H1 (cell line): ENCODE data around the gene TOMM40. TPM values are rescaled to one million over a fixed set of nuclear protein-coding genes. Genes with fewer than 3 reads are reported as not detected.
"Not testable (repeated sequence)": the region's sequence is repeated elsewhere in the genome, so short reads cannot be mapped to it uniquely, and the experiment has no call there.

Source experiments
- CTCF ChIA-PET: fragments of 300-600 bp; sonication (Branson Sonifier 250); formaldehyde crosslinking; loops from one replicate; lab custom pipeline; 2021; ENCODE audit not compliant: partially characterized antibody; lab: Charles Lee
- POLR2A ChIA-PET: fragments of 300-600 bp; sonication (Branson Sonifier 250); formaldehyde crosslinking; loops from one replicate; lab custom pipeline; 2021; ENCODE audit warnings: inconsistent platforms; ENCODE audit not compliant: partially characterized antibody; lab: Charles Lee
- DNase-seq, 2 experiments: peaks; one replicate each; pipeline versions ENCODE4 v3.0.0 to v3.0.0-alpha.2; 2010 to 2022; ENCODE audit warnings: low spot score in 2 of 2, low read depth in 1 of 2, mixed read lengths in 1 of 2
- FAIRE-seq: peaks from 2 replicates; lab custom pipeline; 2011; peaks lifted over from hg19 to GRCh38; lab: Jason Lieb, UNC
- H2AFZ ChIP-seq: 2 replicates; pipeline ENCODE4 v1.8.1; 2012; ENCODE audit warnings: low read length, inconsistent platforms
- H2AK5ac ChIP-seq: 2 replicates; pipeline ENCODE4 v1.6.1; 2013; ENCODE audit warnings: low read depth, low read length
- H2BK120ac ChIP-seq: replicated peaks from 2 replicates; pipeline ENCODE3; 2013; ENCODE audit warnings: low read depth, low read length, inconsistent platforms
- H2BK12ac ChIP-seq: 2 replicates; pipeline ENCODE4 v1.6.1; 2013; ENCODE audit warnings: low read depth, low read length
- H2BK15ac ChIP-seq: 2 replicates; pipeline ENCODE4 v1.6.1; 2013; ENCODE audit warnings: low read length
- H2BK20ac ChIP-seq: 2 replicates; pipeline ENCODE4 v1.6.1; 2013; ENCODE audit warnings: low read length
- H2BK5ac ChIP-seq: 2 replicates; pipeline ENCODE4 v1.6.1; 2013; ENCODE audit warnings: low read depth, low read length
- H3K14ac ChIP-seq: 2 replicates; pipeline ENCODE4 v1.6.1; 2013; ENCODE audit warnings: inconsistent platforms; ENCODE audit not compliant: insufficient read length
- H3K18ac ChIP-seq: 2 replicates; pipeline ENCODE4 v1.6.1; 2013; ENCODE audit warnings: low read length; ENCODE audit errors: extremely low read depth
- H3K23ac ChIP-seq: 2 replicates; pipeline ENCODE4 v1.6.1; 2013; ENCODE audit warnings: inconsistent platforms; ENCODE audit not compliant: insufficient read length
- H3K23me2 ChIP-seq: 2 replicates; pipeline ENCODE4 v1.6.1; 2013; ENCODE audit warnings: low read depth, low read length
- H3K27ac ChIP-seq: 2 replicates; pipeline ENCODE4 v1.6.1; 2011; ENCODE audit warnings: low read depth, low read length, inconsistent platforms
- H3K27me3 ChIP-seq, 4 experiments: replicated peaks in 1 of 4; 1 replicate in 1 of 4; 2 replicates in 3 of 4; pipeline versions ENCODE4 v1.6.1 to v1.8.1; 2011 to 2013; ENCODE audit warnings: low read length in 3 of 4, mild to moderate bottlenecking in 3 of 4, inconsistent platforms in 2 of 4, mixed read lengths in 2 of 4, moderate library complexity in 1 of 4; ENCODE audit not compliant: control insufficient read depth in 3 of 4, insufficient read depth in 3 of 4; ENCODE audit errors: extremely low read depth in 1 of 4
- H3K36me3 ChIP-seq, 4 experiments: 2 replicates each; pipeline versions ENCODE4 v1.6.1 to v1.8.1; 2011 to 2013; ENCODE audit warnings: mild to moderate bottlenecking in 4 of 4, low read length in 3 of 4, moderate library complexity in 2 of 4, control low read depth in 1 of 4, inconsistent platforms in 1 of 4; ENCODE audit not compliant: insufficient read depth in 4 of 4, control insufficient read depth in 2 of 4
- H3K4ac ChIP-seq: replicated peaks from 2 replicates; pipeline ENCODE3; 2013; ENCODE audit warnings: low read length, low read depth, mixed read lengths, inconsistent platforms; ENCODE audit not compliant: insufficient read length
- H3K4me1 ChIP-seq, 4 experiments: replicated peaks in 1 of 4; 1 replicate in 1 of 4; 2 replicates in 3 of 4; pipeline versions ENCODE4 v1.6.1 to v1.8.1; 2011 to 2013; ENCODE audit warnings: low read length in 3 of 4, inconsistent platforms in 2 of 4, mixed read lengths in 1 of 4; ENCODE audit not compliant: insufficient read depth in 4 of 4, control insufficient read depth in 3 of 4
- H3K4me2 ChIP-seq, 2 experiments: 2 replicates each; pipeline versions ENCODE4 v1.6.1 to v1.8.1; 2011 to 2013; ENCODE audit warnings: low read depth in 2 of 2, low read length in 2 of 2, control low read depth in 1 of 2, inconsistent platforms in 1 of 2, mild to moderate bottlenecking in 1 of 2; ENCODE audit not compliant: insufficient read depth in 1 of 2
- H3K4me3 ChIP-seq, 4 experiments: fragments of 200-600, 300-600 bp in 1 of 4; sonication (generic), shearing (Covaris generic), sonication (Bioruptor Twin) in 1 of 4; 2 replicates each; pipeline versions ENCODE4 v1.5.1 to v1.8.1; 2011 to 2016; ENCODE audit warnings: low read length in 4 of 4, low read depth in 3 of 4, control low read depth in 2 of 4, inconsistent platforms in 2 of 4, mild to moderate bottlenecking in 2 of 4, mixed read lengths in 1 of 4, moderate library complexity in 1 of 4; ENCODE audit not compliant: insufficient read depth in 2 of 4; ENCODE audit errors: extremely low read depth in 1 of 4
- H3K56ac ChIP-seq: replicated peaks from 2 replicates; pipeline ENCODE3; 2013; ENCODE audit warnings: low read depth, mild to moderate bottlenecking, mixed read lengths, low read length, inconsistent platforms; ENCODE audit not compliant: insufficient read length
- H3K79me1 ChIP-seq: 2 replicates; pipeline ENCODE4 v1.6.1; 2013; ENCODE audit warnings: low read depth, low read length, control low read depth
- H3K79me2 ChIP-seq, 2 experiments: 2 replicates each; pipeline versions ENCODE4 v1.6.1 to v1.8.1; 2012 to 2013; ENCODE audit warnings: low read length in 2 of 2, mild to moderate bottlenecking in 2 of 2, inconsistent platforms in 1 of 2; ENCODE audit not compliant: insufficient read depth in 2 of 2, control insufficient read depth in 1 of 2
- H3K9ac ChIP-seq, 4 experiments: replicated peaks in 1 of 4; 1 replicate in 1 of 4; 2 replicates in 3 of 4; pipeline versions ENCODE4 v1.6.1 to v1.8.1; 2011 to 2013; ENCODE audit warnings: low read depth in 3 of 4, low read length in 3 of 4, control low read depth in 2 of 4, mild to moderate bottlenecking in 2 of 4, moderate library complexity in 2 of 4, inconsistent platforms in 1 of 4; ENCODE audit errors: extremely low read depth in 1 of 4
- H3K9me3 ChIP-seq, 2 experiments: 2 replicates each; pipeline versions ENCODE4 v1.6.1 to v1.8.1; 2012 to 2013; ENCODE audit warnings: mild to moderate bottlenecking in 2 of 2, moderate library complexity in 2 of 2, control low read depth in 1 of 2, inconsistent platforms in 1 of 2, low read depth in 1 of 2, low read length in 1 of 2, mixed read lengths in 1 of 2; ENCODE audit not compliant: insufficient read depth in 2 of 2
- H4K20me1 ChIP-seq, 2 experiments: replicated peaks in 1 of 2; 2 replicates each; pipeline versions ENCODE3 to v1.8.1; 2011 to 2013; ENCODE audit warnings: inconsistent platforms in 2 of 2, low read length in 2 of 2, mild to moderate bottlenecking in 1 of 2; ENCODE audit not compliant: insufficient read depth in 2 of 2, control insufficient read depth in 1 of 2
- H4K5ac ChIP-seq: 2 replicates; pipeline ENCODE4 v1.6.1; 2013; ENCODE audit warnings: low read length, low read depth, mixed read lengths, inconsistent platforms; ENCODE audit not compliant: insufficient read length
- H4K8ac ChIP-seq: 2 replicates; pipeline ENCODE4 v1.8.0; 2013; ENCODE audit warnings: mild to moderate bottlenecking, moderate library complexity, low read length, inconsistent platforms; ENCODE audit not compliant: insufficient read depth; ENCODE audit errors: extremely low read depth
- H4K91ac ChIP-seq: replicated peaks from 2 replicates; pipeline ENCODE3; 2013; ENCODE audit warnings: low read length, mixed read lengths, inconsistent platforms; ENCODE audit not compliant: insufficient read length
- EP300 ChIP-seq, 2 experiments: IDR thresholded peaks; 1 replicate in 1 of 2; 2 replicates in 1 of 2; pipeline ENCODE4 v1.6.1; 2011 to 2012; ENCODE audit warnings: low read depth in 2 of 2, low read length in 2 of 2, mild to moderate bottlenecking in 2 of 2, borderline replicate concordance in 1 of 2, inconsistent platforms in 1 of 2, moderate library complexity in 1 of 2
- MAFK ChIP-seq: IDR thresholded peaks from 2 replicates; pipeline ENCODE4 v1.6.1; 2012; ENCODE audit warnings: low read depth, mild to moderate bottlenecking, improper control_type of control experiment, low read length
- WGBS, 2 experiments: shearing (Covaris generic) in 1 of 2; methylation state at CpG; one replicate each; pipeline versions ENCODE4 v1.1.6 to v1.1.7; 2013 to 2015; ENCODE audit warnings: low lambda C conversion rate in 2 of 2, mixed read lengths in 2 of 2, inconsistent platforms in 1 of 2, low coverage in 1 of 2, missing lambda C conversion rate in 1 of 2; ENCODE audit not compliant: insufficient replicate concordance in 2 of 2, insufficient coverage in 1 of 2, insufficient read length in 1 of 2; ENCODE audit errors: extremely low coverage in 1 of 2, missing lambda C conversion rate in 1 of 2; 5-methylcytosine and 5-hydroxymethylcytosine counted together
- polyA plus RNA-seq, 7 experiments: library from polyadenylated mRNA; depleted of rRNA in 3 of 7; stranded (reverse) in 5 of 7; unstranded in 2 of 7; fragments of >200 nt in 5 of 7; fragments of 200-250 nt in 2 of 7; gene quantifications; 1 replicate in 5 of 7; 2 replicates in 1 of 7; 4 replicates in 1 of 7; pipeline versions ENCODE4 v1.2.1 to v1.2.3, GENCODE V29; 2011 to 2013; ENCODE audit warnings: missing spikeins in 2 of 7, mixed read lengths in 2 of 7
- total RNA-seq: library from RNA; stranded (reverse); fragmentation: NEBNext Ultra II Directional; extraction: Animal tissue kit (Norgen Biotek cat#: 25700); gene quantifications from 2 replicates; pipeline ENCODE4 v1.2.1, GENCODE V29; 2021
- TF ChIP-seq, protein P1 (sequence below): IDR thresholded peaks from 2 replicates; pipeline ENCODE4 v1.6.1; 2011; ENCODE audit warnings: low read length, improper control_type of control experiment

The TOMM40 gene
- total and polyA plus RNA-seq, 2 of the 8 experiments (the other 6 are each of a cell fraction or from before 2014, with no cell fraction given) = 154 to 179 TPM

- TF ChIP-seq, protein P1, sequence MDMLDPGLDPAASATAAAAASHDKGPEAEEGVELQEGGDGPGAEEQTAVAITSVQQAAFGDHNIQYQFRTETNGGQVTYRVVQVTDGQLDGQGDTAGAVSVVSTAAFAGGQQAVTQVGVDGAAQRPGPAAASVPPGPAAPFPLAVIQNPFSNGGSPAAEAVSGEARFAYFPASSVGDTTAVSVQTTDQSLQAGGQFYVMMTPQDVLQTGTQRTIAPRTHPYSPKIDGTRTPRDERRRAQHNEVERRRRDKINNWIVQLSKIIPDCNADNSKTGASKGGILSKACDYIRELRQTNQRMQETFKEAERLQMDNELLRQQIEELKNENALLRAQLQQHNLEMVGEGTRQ = no peak
- TF ChIP-seq EP300 (IDR thresholded peaks at IDR 0.05; ENCODE audit: borderline replicate concordance in 1 of 2, low read depth in 2 of 2, low read length in 2 of 2) (no peak), MAFK (no peak)
- TF ChIP-seq, all 59 proteins: peak for 0
Observed at GRCh38 chr19:44887648-44888047, 3.4 kb upstream of the TOMM40 start (continued).

DNA sequence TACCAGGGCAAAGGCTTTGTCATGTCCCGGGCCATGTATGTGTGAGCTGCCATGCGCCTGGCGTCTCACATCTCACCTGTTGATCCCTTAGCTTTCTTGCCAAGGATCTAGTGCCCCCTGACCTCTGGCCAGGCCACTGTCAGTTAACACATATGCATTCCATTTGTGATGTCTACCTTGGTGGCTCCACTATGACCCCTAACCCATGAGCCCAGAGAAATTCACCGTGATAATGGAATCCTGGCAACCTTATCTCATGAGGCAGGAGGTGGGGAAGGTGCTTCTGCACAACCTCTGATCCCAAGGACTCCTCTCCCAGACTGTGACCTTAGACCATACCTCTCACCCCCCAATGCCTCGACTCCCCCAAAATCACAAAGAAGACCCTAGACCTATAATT, 2.7 kb upstream of the TOMM40 start:
- H2BK5ac ChIP-seq, H3K4me1 ChIP-seq, H3K14ac ChIP-seq, H3K27ac ChIP-seq, FAIRE-seq, H2AFZ ChIP-seq, H3K4me3 ChIP-seq, DNase-seq, H3K4ac ChIP-seq, H2BK12ac ChIP-seq, H2BK20ac ChIP-seq, H4K8ac ChIP-seq, H2BK15ac ChIP-seq, H3K56ac ChIP-seq, H3K27me3 ChIP-seq, H3K23ac ChIP-seq, H3K9me3 ChIP-seq, H4K5ac ChIP-seq, H2AK5ac ChIP-seq, H3K9ac ChIP-seq, H4K91ac ChIP-seq, H3K4me2 ChIP-seq, H2BK120ac ChIP-seq, H3K18ac ChIP-seq: not testable (repeated sequence)
- peaks cover 12 to 13% of the 10 kb centered on the region in 2 experiments for H4K20me1 ChIP-seq
- ChIA-PET POLR2A (interaction anchor here (0.9 to 1.3 kb wide), 4 partner anchors 8 to 124 kb away, joined by 3 to 4 read pairs (median 4); no protein-coding TSS in a partner anchor), CTCF (interaction anchor here (1.5 kb wide), 1 partner anchor 38 kb away, joined by 4 read pairs; no protein-coding TSS in a partner anchor)
- H3K36me3 ChIP-seq = peaks cover 14 to 53% (median 20%) of the 10 kb centered on the region in 4 experiments
- 87% methylated on average over 1 of the region's 5 CpGs; no CpG with 5 or more reads in 1 of the 2 experiments for WGBS, 2 experiments
- peaks cover 14% of the 10 kb centered on the region for H3K79me1 ChIP-seq
- H3K79me2 ChIP-seq = peaks cover 7 to 19% of the 10 kb centered on the region in 2 experiments
- H3K23me2 ChIP-seq = peaks cover 17% of the 10 kb centered on the region
